WTC11 (cell line): ENCODE data around the gene ANKRD17. TPM values are rescaled to one million over a fixed set of nuclear protein-coding genes. Genes with fewer than 3 reads are reported as not detected.

Source experiments
- ATAC-seq: fragments of 200-7000 bp; cut with Tn5 transposase; 2 replicates; pipeline ENCODE4 v1.10.0; 2021; ENCODE audit warnings: mild to moderate bottlenecking, moderate library complexity
- CTCF ChIA-PET: fragments of 300-600 bp; sonication (Branson Sonifier 250); formaldehyde crosslinking; loops from one replicate; lab custom pipeline; 2021; ENCODE audit warnings: antibody characterized with exemption; lab: Charles Lee
- POLR2A ChIA-PET: fragments of 350-600 bp; sonication (Branson Sonifier 250); formaldehyde crosslinking; loops from one replicate; lab custom pipeline; 2021; ENCODE audit warnings: antibody characterized with exemption; lab: Charles Lee
- DNase-seq: peaks from one replicate; pipeline ENCODE4 v3.0.0; 2021; ENCODE audit warnings: low spot score
- H3K27ac Mint-ChIP-seq: 2 replicates; pipeline ENCODE4 v1.8.0; 2021; ENCODE audit warnings: mixed read lengths
- H3K27me3 Mint-ChIP-seq: 2 replicates; pipeline ENCODE4 v1.8.0; 2021; ENCODE audit warnings: low read depth, mild to moderate bottlenecking, moderate library complexity, mixed read lengths
- H3K36me3 Mint-ChIP-seq: 2 replicates; pipeline ENCODE4 v1.8.0; 2021; ENCODE audit warnings: mixed read lengths
- H3K4me1 Mint-ChIP-seq: 2 replicates; pipeline ENCODE4 v1.8.0; 2022; ENCODE audit warnings: mixed read lengths
- H3K4me3 Mint-ChIP-seq: 2 replicates; pipeline ENCODE4 v1.8.0; 2021; ENCODE audit warnings: mild to moderate bottlenecking, moderate library complexity, mixed read lengths
- H3K9me3 Mint-ChIP-seq: 2 replicates; pipeline ENCODE4 v1.8.0; 2021; ENCODE audit warnings: mixed read lengths
- ARID4B ChIP-seq: sonication (generic); formaldehyde crosslinking; IDR thresholded peaks from 2 replicates; pipeline ENCODE4 v1.8.0; 2023; ENCODE audit warnings: missing genetic modification reagents, mild to moderate bottlenecking, borderline replicate concordance
- ATF1 ChIP-seq: sonication (generic); formaldehyde crosslinking; IDR thresholded peaks from 2 replicates; pipeline ENCODE4 v1.8.1; 2023; ENCODE audit warnings: mild to moderate bottlenecking, moderate library complexity, missing genetic modification reagents
- GTF2I ChIP-seq: fragments of 250-450 bp; sonication (Bioruptor Pico); conservative IDR thresholded peaks from 2 replicates; pipeline ENCODE4 v1.4.0; 2021; ENCODE audit warnings: mild to moderate bottlenecking
- HMGA2 ChIP-seq: fragments of 250-450 bp; sonication (Bioruptor Pico); IDR thresholded peaks from 2 replicates; pipeline ENCODE4 v1.4.0; 2021; ENCODE audit warnings: mild to moderate bottlenecking, moderate library complexity
- IRF1 ChIP-seq: sonication (generic); formaldehyde crosslinking; IDR thresholded peaks from 2 replicates; pipeline ENCODE4 v1.8.0; 2023; ENCODE audit warnings: missing genetic modification reagents
- IRF2 ChIP-seq: sonication (generic); formaldehyde crosslinking; IDR thresholded peaks from 2 replicates; pipeline ENCODE4 v1.8.0; 2022; ENCODE audit warnings: low read depth, missing genetic modification reagents, borderline replicate concordance
- JAZF1 ChIP-seq: fragments of 250-450 bp; sonication (Bioruptor Pico); IDR thresholded peaks from 2 replicates; pipeline ENCODE4 v1.9.0; 2021; ENCODE audit warnings: moderate library complexity, mild to moderate bottlenecking, inconsistent platforms
- KAT7 ChIP-seq: sonication (generic); formaldehyde crosslinking; IDR thresholded peaks from 2 replicates; pipeline ENCODE4 v1.8.1; 2023; ENCODE audit warnings: missing genetic modification reagents, mild to moderate bottlenecking, borderline replicate concordance
- NFE2L1 ChIP-seq: sonication (generic); formaldehyde crosslinking; IDR thresholded peaks from 2 replicates; pipeline ENCODE4 v1.8.1; 2023; ENCODE audit warnings: missing genetic modification reagents
- NR3C1 ChIP-seq: sonication (generic); formaldehyde crosslinking; conservative IDR thresholded peaks from 2 replicates; pipeline ENCODE4 v1.8.1; 2023; ENCODE audit warnings: low read depth, mild to moderate bottlenecking, missing genetic modification reagents
- RORB ChIP-seq: fragments of 250-450 bp; sonication (Bioruptor Pico); IDR thresholded peaks from 2 replicates; pipeline ENCODE4 v1.9.0; 2021; ENCODE audit warnings: mild to moderate bottlenecking
- SOX15 ChIP-seq: fragments of 250-450 bp; sonication (Bioruptor Pico); IDR thresholded peaks from 2 replicates; pipeline ENCODE4 v1.9.0; 2021; ENCODE audit warnings: mild to moderate bottlenecking
- ZBTB43 ChIP-seq: sonication (generic); formaldehyde crosslinking; IDR thresholded peaks from 2 replicates; pipeline ENCODE4 v1.8.1; 2023; ENCODE audit warnings: mild to moderate bottlenecking, missing genetic modification reagents
- ZMAT4 ChIP-seq: fragments of 250-450 bp; sonication (Bioruptor Pico); IDR thresholded peaks from 2 replicates; pipeline ENCODE4 v1.9.0; 2021; ENCODE audit warnings: mild to moderate bottlenecking
- ZNF121 ChIP-seq: sonication (generic); formaldehyde crosslinking; IDR thresholded peaks from 2 replicates; pipeline ENCODE4 v1.8.0; 2023; ENCODE audit warnings: missing genetic modification reagents
- ZNF423 ChIP-seq: fragments of 250-450 bp; sonication (Bioruptor Pico); IDR thresholded peaks from 2 replicates; pipeline ENCODE4 v2.1.2; 2022; ENCODE audit warnings: mild to moderate bottlenecking, moderate library complexity
- ZNF671 ChIP-seq: fragments of 250-450 bp; sonication (Bioruptor Pico); IDR thresholded peaks from 2 replicates; pipeline ENCODE4 v1.8.0; 2021; ENCODE audit warnings: mild to moderate bottlenecking
- total RNA-seq: library from RNA; stranded (reverse); gene quantifications from 3 replicates; pipeline ENCODE4 v1.2.3, GENCODE V29; 2021

The ANKRD17 gene
- total RNA-seq, 1 experiment from 2014 or later = 76.0 TPM

GRCh38 chr4:73244945-73245601 is 13.5 kb downstream of the ANKRD17 start:
- H3K27ac Mint-ChIP-seq = peak overlapping the region; percentile 93
- no peaks in the 10 kb centered on the region for H3K27me3 Mint-ChIP-seq
- ATAC-seq = peak; percentile 78
- H3K9me3 Mint-ChIP-seq = no peaks in the 10 kb centered on the region
- DNase-seq = no peak
- CTCF ChIA-PET = interaction anchor here (2.2 kb wide), 1 partner anchor 13 kb away, joined by 12 read pairs; the partner anchor contains the start of gene ANKRD17
- H3K36me3 Mint-ChIP-seq = peaks cover 3% of the 10 kb centered on the region; the same call in 1 of the 2 replicates
- H3K4me1 Mint-ChIP-seq = peaks cover 35% of the 10 kb centered on the region
- no peak; the same call in 1 of the 2 replicates for TF ChIP-seq ZNF121 (CRISPR knock-in tag)
- TF ChIP-seq GTF2I (CRISPR knock-in tag) = peak; percentile 41; the same call in 1 of the 2 replicates
- peak overlapping the region; percentile 7; the same call in 1 of the 2 replicates for H3K4me3 Mint-ChIP-seq
- POLR2A ChIA-PET = interaction anchor here (0.6 kb wide), 1 partner anchor 13 kb away, joined by 3 read pairs; the partner anchor contains the start of gene ANKRD17

- Mint-ChIP-seq H3K36me3 (peaks cover 17% of the 10 kb centered on the region), H3K4me3 (no peak overlapping the region), H3K4me1 (peaks cover 19% of the 10 kb centered on the region), H3K27me3 (no peaks in the 10 kb centered on the region), H3K9me3 (no peaks in the 10 kb centered on the region), H3K27ac (peak overlapping the region; percentile 47)
- CTCF ChIA-PET = no interaction called here
- DNase-seq = no peak
- POLR2A ChIA-PET = no interaction called here
- TF ChIP-seq ZBTB43 = no peak
- no peak for TF ChIP-seq NFE2L1
- no peak for ATAC-seq
These were observed 21.6 kb downstream of the ANKRD17 start for GRCh38 chr4:73237044-73237443.

GRCh38 chr4:73236151-73236550 is 22.4 kb downstream of the ANKRD17 start:
- H3K27ac Mint-ChIP-seq = no peak overlapping the region
- CTCF ChIA-PET = no interaction called here
- H3K27me3 Mint-ChIP-seq = no peaks in the 10 kb centered on the region
- no peak for DNase-seq
- no peak for ATAC-seq
- no peak overlapping the region for H3K4me3 Mint-ChIP-seq
- no peak for TF ChIP-seq GTF2I (CRISPR knock-in tag)
- no peak for TF ChIP-seq IRF1
- TF ChIP-seq RORB = no peak
- TF ChIP-seq NR3C1 (CRISPR knock-in tag) = no peak
- TF ChIP-seq ZMAT4 (CRISPR knock-in tag) = no peak
- no peak for TF ChIP-seq ZNF423
- TF ChIP-seq ATF1 (CRISPR knock-in tag) = no peak
- TF ChIP-seq IRF2 (CRISPR knock-in tag) = no peak
- TF ChIP-seq ZNF671 (CRISPR knock-in tag) = no peak
- TF ChIP-seq ARID4B (CRISPR knock-in tag) = no peak
- no peak for TF ChIP-seq KAT7 (CRISPR knock-in tag)
- no peak for TF ChIP-seq SOX15 (CRISPR knock-in tag)
- TF ChIP-seq HMGA2 = no peak
- no peak for TF ChIP-seq JAZF1
- TF ChIP-seq, all 79 proteins: peak for 0
- peaks cover 19% of the 10 kb centered on the region for H3K4me1 Mint-ChIP-seq
- POLR2A ChIA-PET = interaction anchor here (0.6 kb wide), 1 partner anchor 116 kb away, joined by 4 read pairs; no protein-coding TSS in a partner anchor
- peaks cover 20% of the 10 kb centered on the region for H3K36me3 Mint-ChIP-seq
- no peaks in the 10 kb centered on the region for H3K9me3 Mint-ChIP-seq
